ENCODE results near the gene PCNT. TPM values are rescaled to one million over a fixed set of nuclear protein-coding genes. Genes with fewer than 3 reads are reported as not detected.

PCNT gene
- total and polyA plus RNA-seq, 9 of the 15 experiments (the other 6 are each of a cell fraction or from before 2014, with no cell fraction given) = 9.1 to 53.5 (median 31.3) TPM

GRCh38 chr21:46486481-46487126 lies 162.6 kb downstream of the PCNT start (continued):
- no peak for TF ChIP-seq NFE2L1 (tag; IDR thresholded peaks at IDR 0.05; ENCODE audit: borderline replicate concordance, low read depth)
- no peak for TF ChIP-seq UBTF (IDR thresholded peaks at IDR 0.05; ENCODE audit: borderline replicate concordance in 1 of 2, low read depth in 2 of 2, low read length in 2 of 2)
- no peak for TF ChIP-seq TEAD1 (CRISPR knock-in tag; IDR thresholded peaks at IDR 0.05)
- no peak for TF ChIP-seq HSF4 (CRISPR knock-in tag; IDR thresholded peaks at IDR 0.05; ENCODE audit: borderline replicate concordance)
- TF ChIP-seq ZFP30 (CRISPR knock-in tag; IDR thresholded peaks at IDR 0.05; ENCODE audit: borderline replicate concordance) = no peak
- TF ChIP-seq TCF15 (CRISPR knock-in tag; IDR thresholded peaks at IDR 0.05) = no peak
- TF ChIP-seq ZNF592 (IDR thresholded peaks at IDR 0.05) = no peak
- no peak for TF ChIP-seq DEAF1 (CRISPR knock-in tag; IDR thresholded peaks at IDR 0.05)
- TF ChIP-seq ZKSCAN3 (CRISPR knock-in tag; IDR thresholded peaks at IDR 0.05) = no peak
- 0 out of 2 replicates have a peak, but pooled peaks have one; percentile 21 for TF ChIP-seq MTA2 (IDR thresholded peaks at IDR 0.05; ENCODE audit: low read depth)
- no peak for TF ChIP-seq NEUROD1 (IDR thresholded peaks at IDR 0.05; ENCODE audit: borderline replicate concordance, low read depth, low read length, partially characterized antibody)
- peak; percentile 71 for TF ChIP-seq TCF3 (CRISPR knock-in tag; IDR thresholded peaks at IDR 0.05)
- TF ChIP-seq CBFA2T2 (conservative IDR thresholded peaks at IDR 0.05) = 0 out of 2 replicates have a peak, but pooled peaks have one; percentile 4
- TF ChIP-seq CGGBP1 (CRISPR knock-in tag; IDR thresholded peaks at IDR 0.05) = no peak
